ENCODE results near the gene EPAS1. TPM values are rescaled to one million over a fixed set of nuclear protein-coding genes. Genes with fewer than 3 reads are reported as not detected.

EPAS1 gene
- total and polyA plus RNA-seq, 9 of the 15 experiments (the other 6 are each of a cell fraction or from before 2014, with no cell fraction given): 0.25 to 11.2 (median 4.1) TPM

GRCh38 chr2:46326231-46326980, 29.2 kb downstream of the EPAS1 start (continued):
- TF ChIP-seq SIRT6 (IDR thresholded peaks at IDR 0.05; ENCODE audit: low read depth, low read length) (no peak), HMGN3 (IDR thresholded peaks at IDR 0.05; ENCODE audit: borderline replicate concordance, extremely low read depth, insufficient read length, low read depth, low read length) (no peak), STAT5A (IDR thresholded peaks at IDR 0.05; ENCODE audit: borderline replicate concordance, low read length) (0 out of 2 replicates have a peak, but pooled peaks have one; percentile 6), ZNF766 (CRISPR knock-in tag; conservative IDR thresholded peaks at IDR 0.05) (0 out of 2 replicates have a peak, but pooled peaks have one; percentile 37), BACH1 (tag; IDR thresholded peaks at IDR 0.05) (peak; percentile 45; the same call in 1 of the 2 replicates), E2F4 (CRISPR knock-in tag; IDR thresholded peaks at IDR 0.05; ENCODE audit: low read depth) (no peak), DMBX1 (CRISPR knock-in tag; IDR thresholded peaks at IDR 0.05; ENCODE audit: borderline replicate concordance) (0 out of 2 replicates have a peak, but pooled peaks have one; percentile 9), EP300 (IDR thresholded peaks at IDR 0.05; ENCODE audit: low read length) (peak; percentile 83), MCM2 (IDR thresholded peaks at IDR 0.05; ENCODE audit: low read depth) (no peak), MTA1 (IDR thresholded peaks at IDR 0.05; ENCODE audit: borderline replicate concordance) (peak; percentile 77), CBFA2T3 (IDR thresholded peaks at IDR 0.05) (peak; percentile 45), ZNF174 (CRISPR knock-in tag; IDR thresholded peaks at IDR 0.05) (no peak), RNF2 (IDR thresholded peaks at IDR 0.05) (peak; percentile 59; the same call in 1 of the 2 replicates), ZNF280A (IDR thresholded peaks at IDR 0.05; ENCODE audit: low read depth, partially characterized antibody) (no peak), ATF7 (IDR thresholded peaks at IDR 0.05) (peak; percentile 38; the same call in 1 of the 2 replicates), TOE1 (IDR thresholded peaks at IDR 0.05; ENCODE audit: borderline replicate concordance) (peak; percentile 84; the same call in 1 of the 2 replicates), TOE1 (CRISPR knock-in tag; IDR thresholded peaks at IDR 0.05; ENCODE audit: borderline replicate concordance, low read depth) (no peak), HNRNPL (IDR thresholded peaks at IDR 0.05; ENCODE audit: low read depth, low read length) (no peak), ZNF395 (CRISPR knock-in tag; IDR thresholded peaks at IDR 0.05) (peak; percentile 55; the same call in 1 of the 2 replicates), TFE3 (CRISPR knock-in tag; IDR thresholded peaks at IDR 0.05) (peak; percentile 79), SMARCA4 (IDR thresholded peaks at IDR 0.05) (peak; percentile 86), MYBL2 (IDR thresholded peaks at IDR 0.05; ENCODE audit: low read depth) (no peak), MYBL2 (CRISPR knock-in tag; IDR thresholded peaks at IDR 0.05; ENCODE audit: borderline replicate concordance) (no peak), SOX6 (IDR thresholded peaks at IDR 0.05) (peak; percentile 97)
